H1 (cell line): Measurements from ENCODE around the gene DENND10. TPM values are rescaled to one million over a fixed set of nuclear protein-coding genes. Genes with fewer than 3 reads are reported as not detected.

Experiments used
- SUZ12 ChIP-seq: fragments of 200-600 bp; sonication (generic); IDR thresholded peaks from 2 replicates; pipeline ENCODE4 v1.6.1; 2012; ENCODE audit warnings: mild to moderate bottlenecking, inconsistent platforms, low read length, moderate library complexity, mixed read lengths
- polyA plus RNA-seq, 7 experiments: library from polyadenylated mRNA; depleted of rRNA in 3 of 7; stranded (reverse) in 5 of 7; unstranded in 2 of 7; fragments of >200 nt in 5 of 7; fragments of 200-250 nt in 2 of 7; gene quantifications; 1 replicate in 5 of 7; 2 replicates in 1 of 7; 4 replicates in 1 of 7; pipeline versions ENCODE4 v1.2.1 to v1.2.3, GENCODE V29; 2011 to 2013; ENCODE audit warnings: missing spikeins in 2 of 7, mixed read lengths in 2 of 7
- total RNA-seq: library from RNA; stranded (reverse); fragmentation: NEBNext Ultra II Directional; extraction: Animal tissue kit (Norgen Biotek cat#: 25700); gene quantifications from 2 replicates; pipeline ENCODE4 v1.2.1, GENCODE V29; 2021
- TF ChIP-seq, protein P1 (sequence below): fragments of 300-600 bp; sonication (generic); IDR thresholded peaks from 2 replicates; pipeline ENCODE4 v1.7.1; 2012; ENCODE audit warnings: low read length, moderate library complexity, mild to moderate bottlenecking, inconsistent platforms; ENCODE audit not compliant: insufficient replicate concordance

The DENND10 gene
- total and polyA plus RNA-seq, 2 of the 8 experiments (the other 6 are each of a cell fraction or from before 2014, with no cell fraction given) = 49.3 to 64.4 TPM

DNA sequence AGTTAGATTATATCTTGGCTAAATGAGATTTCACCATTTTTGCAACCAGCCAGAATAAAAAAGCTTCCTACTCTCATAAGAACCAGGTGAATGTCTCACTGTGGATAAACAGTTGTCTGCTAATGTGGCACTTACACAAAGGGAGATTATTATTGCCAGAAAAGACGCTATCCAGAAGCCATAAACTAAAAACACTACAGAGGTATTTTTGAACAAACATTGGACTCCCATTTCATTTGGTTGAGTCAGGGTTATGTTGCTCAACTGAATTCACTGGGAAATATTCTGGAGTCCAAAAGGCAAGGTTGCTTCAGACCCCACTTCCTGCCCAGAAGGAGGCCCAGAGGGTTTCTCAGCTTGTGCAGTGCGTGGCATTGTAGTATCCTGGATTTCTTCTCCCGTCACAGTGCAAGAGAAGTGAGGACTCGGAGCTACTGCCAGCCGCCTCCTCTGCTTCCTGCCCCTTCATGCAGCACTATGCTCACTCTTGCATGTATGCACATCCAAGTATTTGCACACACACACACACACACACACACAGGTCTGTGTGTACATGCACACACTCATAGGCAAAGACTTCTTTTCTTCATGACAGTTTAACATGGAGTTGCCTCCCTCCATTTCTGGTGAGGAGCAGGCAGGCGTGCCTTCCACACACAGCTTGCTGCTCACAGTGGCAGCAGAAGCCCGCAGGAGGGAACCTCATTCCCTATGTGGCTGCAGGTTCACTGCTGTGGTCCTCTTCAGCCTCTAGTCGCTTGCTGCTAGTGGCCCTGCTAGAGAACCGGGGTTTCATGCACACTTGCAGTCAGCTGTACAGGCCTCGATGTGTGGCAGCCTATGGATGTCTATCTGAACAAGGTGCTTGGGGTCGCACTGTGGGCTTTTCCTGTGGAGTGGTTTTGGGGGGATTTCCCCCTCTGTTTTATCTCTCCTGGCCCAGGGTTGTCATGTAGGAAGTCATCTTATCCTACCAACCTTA, 10.1 kb downstream of the DENND10 start (continued):
- TF ChIP-seq, protein P1, sequence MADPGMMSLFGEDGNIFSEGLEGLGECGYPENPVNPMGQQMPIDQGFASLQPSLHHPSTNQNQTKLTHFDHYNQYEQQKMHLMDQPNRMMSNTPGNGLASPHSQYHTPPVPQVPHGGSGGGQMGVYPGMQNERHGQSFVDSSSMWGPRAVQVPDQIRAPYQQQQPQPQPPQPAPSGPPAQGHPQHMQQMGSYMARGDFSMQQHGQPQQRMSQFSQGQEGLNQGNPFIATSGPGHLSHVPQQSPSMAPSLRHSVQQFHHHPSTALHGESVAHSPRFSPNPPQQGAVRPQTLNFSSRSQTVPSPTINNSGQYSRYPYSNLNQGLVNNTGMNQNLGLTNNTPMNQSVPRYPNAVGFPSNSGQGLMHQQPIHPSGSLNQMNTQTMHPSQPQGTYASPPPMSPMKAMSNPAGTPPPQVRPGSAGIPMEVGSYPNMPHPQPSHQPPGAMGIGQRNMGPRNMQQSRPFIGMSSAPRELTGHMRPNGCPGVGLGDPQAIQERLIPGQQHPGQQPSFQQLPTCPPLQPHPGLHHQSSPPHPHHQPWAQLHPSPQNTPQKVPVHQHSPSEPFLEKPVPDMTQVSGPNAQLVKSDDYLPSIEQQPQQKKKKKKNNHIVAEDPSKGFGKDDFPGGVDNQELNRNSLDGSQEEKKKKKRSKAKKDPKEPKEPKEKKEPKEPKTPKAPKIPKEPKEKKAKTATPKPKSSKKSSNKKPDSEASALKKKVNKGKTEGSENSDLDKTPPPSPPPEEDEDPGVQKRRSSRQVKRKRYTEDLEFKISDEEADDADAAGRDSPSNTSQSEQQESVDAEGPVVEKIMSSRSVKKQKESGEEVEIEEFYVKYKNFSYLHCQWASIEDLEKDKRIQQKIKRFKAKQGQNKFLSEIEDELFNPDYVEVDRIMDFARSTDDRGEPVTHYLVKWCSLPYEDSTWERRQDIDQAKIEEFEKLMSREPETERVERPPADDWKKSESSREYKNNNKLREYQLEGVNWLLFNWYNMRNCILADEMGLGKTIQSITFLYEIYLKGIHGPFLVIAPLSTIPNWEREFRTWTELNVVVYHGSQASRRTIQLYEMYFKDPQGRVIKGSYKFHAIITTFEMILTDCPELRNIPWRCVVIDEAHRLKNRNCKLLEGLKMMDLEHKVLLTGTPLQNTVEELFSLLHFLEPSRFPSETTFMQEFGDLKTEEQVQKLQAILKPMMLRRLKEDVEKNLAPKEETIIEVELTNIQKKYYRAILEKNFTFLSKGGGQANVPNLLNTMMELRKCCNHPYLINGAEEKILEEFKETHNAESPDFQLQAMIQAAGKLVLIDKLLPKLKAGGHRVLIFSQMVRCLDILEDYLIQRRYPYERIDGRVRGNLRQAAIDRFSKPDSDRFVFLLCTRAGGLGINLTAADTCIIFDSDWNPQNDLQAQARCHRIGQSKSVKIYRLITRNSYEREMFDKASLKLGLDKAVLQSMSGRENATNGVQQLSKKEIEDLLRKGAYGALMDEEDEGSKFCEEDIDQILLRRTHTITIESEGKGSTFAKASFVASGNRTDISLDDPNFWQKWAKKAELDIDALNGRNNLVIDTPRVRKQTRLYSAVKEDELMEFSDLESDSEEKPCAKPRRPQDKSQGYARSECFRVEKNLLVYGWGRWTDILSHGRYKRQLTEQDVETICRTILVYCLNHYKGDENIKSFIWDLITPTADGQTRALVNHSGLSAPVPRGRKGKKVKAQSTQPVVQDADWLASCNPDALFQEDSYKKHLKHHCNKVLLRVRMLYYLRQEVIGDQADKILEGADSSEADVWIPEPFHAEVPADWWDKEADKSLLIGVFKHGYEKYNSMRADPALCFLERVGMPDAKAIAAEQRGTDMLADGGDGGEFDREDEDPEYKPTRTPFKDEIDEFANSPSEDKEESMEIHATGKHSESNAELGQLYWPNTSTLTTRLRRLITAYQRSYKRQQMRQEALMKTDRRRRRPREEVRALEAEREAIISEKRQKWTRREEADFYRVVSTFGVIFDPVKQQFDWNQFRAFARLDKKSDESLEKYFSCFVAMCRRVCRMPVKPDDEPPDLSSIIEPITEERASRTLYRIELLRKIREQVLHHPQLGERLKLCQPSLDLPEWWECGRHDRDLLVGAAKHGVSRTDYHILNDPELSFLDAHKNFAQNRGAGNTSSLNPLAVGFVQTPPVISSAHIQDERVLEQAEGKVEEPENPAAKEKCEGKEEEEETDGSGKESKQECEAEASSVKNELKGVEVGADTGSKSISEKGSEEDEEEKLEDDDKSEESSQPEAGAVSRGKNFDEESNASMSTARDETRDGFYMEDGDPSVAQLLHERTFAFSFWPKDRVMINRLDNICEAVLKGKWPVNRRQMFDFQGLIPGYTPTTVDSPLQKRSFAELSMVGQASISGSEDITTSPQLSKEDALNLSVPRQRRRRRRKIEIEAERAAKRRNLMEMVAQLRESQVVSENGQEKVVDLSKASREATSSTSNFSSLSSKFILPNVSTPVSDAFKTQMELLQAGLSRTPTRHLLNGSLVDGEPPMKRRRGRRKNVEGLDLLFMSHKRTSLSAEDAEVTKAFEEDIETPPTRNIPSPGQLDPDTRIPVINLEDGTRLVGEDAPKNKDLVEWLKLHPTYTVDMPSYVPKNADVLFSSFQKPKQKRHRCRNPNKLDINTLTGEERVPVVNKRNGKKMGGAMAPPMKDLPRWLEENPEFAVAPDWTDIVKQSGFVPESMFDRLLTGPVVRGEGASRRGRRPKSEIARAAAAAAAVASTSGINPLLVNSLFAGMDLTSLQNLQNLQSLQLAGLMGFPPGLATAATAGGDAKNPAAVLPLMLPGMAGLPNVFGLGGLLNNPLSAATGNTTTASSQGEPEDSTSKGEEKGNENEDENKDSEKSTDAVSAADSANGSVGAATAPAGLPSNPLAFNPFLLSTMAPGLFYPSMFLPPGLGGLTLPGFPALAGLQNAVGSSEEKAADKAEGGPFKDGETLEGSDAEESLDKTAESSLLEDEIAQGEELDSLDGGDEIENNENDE = no peak
- no peak for TF ChIP-seq SUZ12
